Measurements from ENCODE around the gene TLL1.

The TLL1 gene

DNA sequence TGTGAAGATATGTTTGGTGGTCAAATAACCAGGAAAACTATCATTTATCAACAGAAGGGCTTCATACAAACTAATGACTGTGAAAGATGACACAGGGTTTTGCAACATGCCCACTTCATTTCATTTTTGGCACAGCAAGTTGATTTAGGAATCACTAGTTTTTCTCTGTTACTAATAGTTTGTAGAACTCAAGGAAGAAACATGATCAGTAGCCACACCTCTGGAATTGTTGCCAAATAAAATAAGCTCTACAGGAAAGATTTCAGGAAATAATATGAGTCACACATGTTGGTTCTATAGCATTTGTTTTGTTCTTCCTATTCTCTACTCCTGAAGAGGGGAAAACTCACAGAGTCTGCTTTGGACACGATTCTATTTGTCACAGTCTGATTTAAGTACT is 255.4 kb downstream of the TLL1 start:
- TF ChIP-seq CTCF (IDR thresholded peaks at IDR 0.05; ENCODE audit: control insufficient read depth, extremely low read depth, insufficient read depth): no peak
- H3K4me3 ChIP-seq (ENCODE audit: low read depth, low read length): no peak overlapping the region
- DNase-seq (ENCODE audit: low read depth): peak; percentile 52

DNA sequence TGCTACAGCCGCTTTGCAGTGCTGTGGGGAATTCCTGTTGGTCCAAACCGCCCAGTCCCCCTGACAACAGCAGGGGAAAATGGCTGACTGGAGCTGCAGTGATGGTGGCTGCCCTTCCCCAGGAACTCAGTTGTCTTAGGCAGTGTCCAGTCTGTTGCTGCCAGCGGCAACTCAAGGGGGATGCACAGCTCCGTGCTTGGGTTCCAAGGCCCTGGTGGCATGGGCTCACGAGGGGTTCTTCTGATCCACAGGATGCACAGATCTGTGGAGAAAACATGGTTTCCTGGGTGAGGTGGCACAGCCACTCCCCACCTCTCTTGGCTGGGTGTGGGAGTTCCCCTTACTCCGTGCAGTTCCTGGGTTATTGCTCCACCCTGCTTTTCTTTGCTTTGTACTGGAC is 261.2 kb downstream of the TLL1 start:
- no peak for TF ChIP-seq CTCF (IDR thresholded peaks at IDR 0.05; ENCODE audit: control insufficient read depth, extremely low read depth, insufficient read depth)
- H3K4me3 ChIP-seq (ENCODE audit: low read depth, low read length): no peak overlapping the region
- DNase-seq (ENCODE audit: low read depth): no peak

DNA sequence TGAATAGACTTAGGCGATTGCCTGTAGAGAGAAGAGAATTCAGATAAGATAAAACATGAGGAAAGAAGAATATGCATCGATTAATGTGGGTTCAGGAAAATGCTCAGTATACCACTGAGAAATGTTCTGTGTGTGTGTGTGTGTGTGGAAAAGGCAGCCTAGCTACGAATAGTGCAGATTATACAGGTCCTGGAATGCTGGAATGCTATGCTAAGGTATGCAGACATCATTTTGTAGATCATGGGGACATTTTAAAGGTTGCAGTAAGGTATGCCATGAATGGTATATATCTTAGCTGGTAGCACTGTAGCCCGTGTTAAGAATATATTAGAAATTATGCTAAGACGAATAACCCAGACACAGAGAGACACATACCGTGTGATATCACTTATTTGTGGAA is 267.9 kb downstream of the TLL1 start:
- H3K4me3 ChIP-seq (ENCODE audit: low read depth, low read length): no peak overlapping the region
- no peak for TF ChIP-seq CTCF (IDR thresholded peaks at IDR 0.05; ENCODE audit: control insufficient read depth, extremely low read depth, insufficient read depth)
- DNase-seq (ENCODE audit: low read depth): no peak

GRCh38 chr4:166143227-166143626 is 270.2 kb downstream of the TLL1 start:
- no peak overlapping the region for H3K4me3 ChIP-seq (ENCODE audit: low read depth, low read length)
- no peak for DNase-seq (ENCODE audit: low read depth)
- no peak for TF ChIP-seq CTCF (IDR thresholded peaks at IDR 0.05; ENCODE audit: control insufficient read depth, extremely low read depth, insufficient read depth)

DNA sequence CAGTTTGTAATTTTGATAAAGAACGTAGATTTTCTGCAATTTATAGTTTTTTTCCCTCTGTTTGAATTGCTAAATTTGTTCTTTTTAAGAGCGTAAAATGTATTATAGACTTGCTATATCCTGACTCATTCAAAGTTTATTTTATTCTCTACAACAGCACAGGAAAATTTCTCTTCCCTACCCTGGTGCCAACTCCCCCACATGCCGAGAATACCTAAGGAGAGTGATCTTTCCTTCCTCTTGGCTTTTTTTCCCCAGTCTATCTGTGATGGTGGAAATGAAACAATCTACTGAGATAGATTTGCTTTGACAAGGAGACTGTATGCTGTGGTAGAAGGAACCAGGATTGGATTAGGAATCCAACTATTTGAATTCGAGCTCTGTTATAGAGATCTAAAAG is 271.6 kb downstream of the TLL1 start:
- DNase-seq (ENCODE audit: low read depth): no peak
- TF ChIP-seq CTCF (IDR thresholded peaks at IDR 0.05; ENCODE audit: control insufficient read depth, extremely low read depth, insufficient read depth): no peak
- no peak overlapping the region for H3K4me3 ChIP-seq (ENCODE audit: low read depth, low read length)

DNA sequence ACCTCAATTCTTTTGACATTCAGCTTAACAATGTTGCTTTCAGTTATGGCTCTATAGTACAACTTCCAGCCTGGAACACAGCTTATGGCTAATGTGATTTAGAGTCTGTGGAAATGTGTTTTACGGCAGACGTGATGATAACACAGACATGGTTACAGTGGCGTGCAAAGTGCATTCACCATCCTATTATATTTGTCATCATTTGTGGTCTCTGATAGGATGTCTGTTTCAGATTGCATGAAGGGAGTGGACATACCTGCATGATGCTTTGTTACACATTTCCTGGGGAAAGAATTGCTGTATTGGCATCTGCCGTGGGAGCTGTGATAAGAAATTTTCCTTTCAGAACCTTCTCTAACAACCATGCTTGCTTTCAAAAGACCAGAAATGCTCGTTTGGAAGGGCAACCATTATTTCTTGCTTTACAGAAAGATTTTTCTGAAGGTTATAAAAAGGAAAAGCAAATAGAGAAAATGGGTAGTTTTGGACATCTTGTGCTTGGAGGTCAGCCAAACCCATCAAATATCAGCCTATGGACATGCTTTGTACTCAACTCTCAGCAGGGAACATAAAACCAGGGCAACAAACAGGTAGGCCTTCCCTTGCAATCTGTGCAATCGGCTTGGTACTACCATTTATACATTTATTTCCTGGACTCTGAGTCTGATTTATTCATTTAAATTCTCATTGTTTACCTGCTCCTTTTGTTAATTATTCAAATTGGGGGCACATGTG is 273.9 kb downstream of the TLL1 start:
- no peak for TF ChIP-seq CTCF (IDR thresholded peaks at IDR 0.05; ENCODE audit: control insufficient read depth, extremely low read depth, insufficient read depth)
- DNase-seq (ENCODE audit: low read depth): peak; percentile 59

More for the DNA sequence above, 273.9 kb downstream of the TLL1 start:
- no peak overlapping the region for H3K4me3 ChIP-seq (ENCODE audit: low read depth, low read length)
